NCI-H187 (cell line): Measurements from ENCODE around the gene TMEM233.
A peak's percentile ranks its signal among the peaks of the same experiment; 100 is the strongest.
"Not testable (repeated sequence)": the region's sequence is repeated elsewhere in the genome, so short reads cannot be mapped to it uniquely, and the experiment has no call there.

ENCODE experiments used
- DNase-seq, 2 experiments: peaks; one replicate each; lab custom pipeline; 2025; lab: John Stamatoyannopoulos, UW

TMEM233 gene

GRCh38 chr12:119658166-119658565 is 64.6 kb downstream of the TMEM233 start:
- DNase-seq: not testable (repeated sequence)

- DNase-seq: no peak
Measured at GRCh38 chr12:119659289-119659897, 65.8 kb downstream of the TMEM233 start.

- no peak for DNase-seq
Measured at GRCh38 chr12:119660076-119660475, 66.5 kb downstream of the TMEM233 start.

- DNase-seq: no peak
Measured at GRCh38 chr12:119661882-119662281, 68.3 kb downstream of the TMEM233 start.

- DNase-seq: no peak
Measured at GRCh38 chr12:119664642-119665041, 71.1 kb downstream of the TMEM233 start.

- DNase-seq: no peak
Measured at GRCh38 chr12:119665164-119665929, 71.8 kb downstream of the TMEM233 start.

- DNase-seq: no peak
Measured at GRCh38 chr12:119666226-119666795, 72.7 kb downstream of the TMEM233 start.

GRCh38 chr12:119666900-119667576 is 73.5 kb downstream of the TMEM233 start:
- DNase-seq: no peak

GRCh38 chr12:119667577-119668323 is 74.2 kb downstream of the TMEM233 start, which contains the start of gene PRKAB1:
TSS of gene PRKAB1 (plus strand) at chr12:119668133. CDS start at chr12:119668245, 112 bp downstream.
- peak; percentile 94 to 98 for DNase-seq

GRCh38 chr12:119668324-119668841 is 74.8 kb downstream of the TMEM233 start:
- peak in 1 of 2 experiments; percentile 39 for DNase-seq

- no peak for DNase-seq
Measured at GRCh38 chr12:119669744-119670472, 76.3 kb downstream of the TMEM233 start.

- no peak for DNase-seq
Measured at GRCh38 chr12:119671070-119671469, 77.5 kb downstream of the TMEM233 start.

- DNase-seq: no peak
Measured at GRCh38 chr12:119672194-119672593, 78.6 kb downstream of the TMEM233 start.

GRCh38 chr12:119673634-119674033 is 80.1 kb downstream of the TMEM233 start:
- no peak for DNase-seq

- DNase-seq: no peak
Measured at GRCh38 chr12:119674560-119674959, 81.0 kb downstream of the TMEM233 start.

- DNase-seq: no peak
Measured at GRCh38 chr12:119676022-119676421, 82.4 kb downstream of the TMEM233 start.

- no peak for DNase-seq
Measured at GRCh38 chr12:119676573-119676972, 83.0 kb downstream of the TMEM233 start.

- no peak for DNase-seq
Measured at GRCh38 chr12:119678459-119678858, 84.9 kb downstream of the TMEM233 start.

GRCh38 chr12:119679081-119679480 is 85.5 kb downstream of the TMEM233 start:
- peak; percentile 61 to 86 for DNase-seq

GRCh38 chr12:119679490-119679889 is 85.9 kb downstream of the TMEM233 start:
- DNase-seq: no peak

GRCh38 chr12:119681111-119681510 is 87.5 kb downstream of the TMEM233 start:
- no peak for DNase-seq
